SK-N-SH treated with all-trans-retinoic acid at 6 μM for 48 hours (cell line): Measurements from ENCODE around the gene POLQ.

ENCODE experiments used
- ATAC-seq: fragments of 200-7000 bp; cut with Tn5 transposase; 3 replicates; pipeline ENCODE4 v1.9.1; 2020; ENCODE audit warnings: mild to moderate bottlenecking, moderate library complexity
- ARNTL ChIP-seq: fragments of 450-650 bp; formaldehyde crosslinking; IDR thresholded peaks from 2 replicates; pipeline ENCODE4 v1.5.0; 2020; ENCODE audit warnings: low read depth, mild to moderate bottlenecking, moderate library complexity, borderline replicate concordance
- BACH2 ChIP-seq: fragments of 250-450 bp; sonication (Bioruptor Pico); IDR thresholded peaks from 2 replicates; pipeline ENCODE4 v1.9.0; 2021; ENCODE audit warnings: mild to moderate bottlenecking, borderline replicate concordance
- CREB5 ChIP-seq: fragments of 250-450 bp; sonication (Bioruptor Pico); IDR thresholded peaks from 2 replicates; pipeline ENCODE4 v1.5.1; 2020; ENCODE audit warnings: low read depth, mild to moderate bottlenecking, moderate library complexity
- CSDC2 ChIP-seq: fragments of 250-450 bp; sonication (Bioruptor Pico); IDR thresholded peaks from 2 replicates; pipeline ENCODE4 v1.5.0; 2020; ENCODE audit warnings: mild to moderate bottlenecking, moderate library complexity
- ESRRG ChIP-seq: fragments of 250-450 bp; sonication (Bioruptor Pico); IDR thresholded peaks from 2 replicates; pipeline ENCODE4 v1.6.1; 2021; ENCODE audit warnings: mild to moderate bottlenecking
- GLIS3 ChIP-seq: fragments of 250-450 bp; sonication (Bioruptor Pico); IDR thresholded peaks from 2 replicates; pipeline ENCODE4 v1.5.0; 2020; ENCODE audit warnings: mild to moderate bottlenecking, moderate library complexity
- ISL1 ChIP-seq: fragments of 250-450 bp; sonication (Bioruptor Pico); IDR thresholded peaks from 2 replicates; pipeline ENCODE4 v2.1.2; 2022; ENCODE audit warnings: mild to moderate bottlenecking, moderate library complexity
- OSR1 ChIP-seq: fragments of 250-450 bp; sonication (Bioruptor Pico); IDR thresholded peaks from 2 replicates; pipeline ENCODE4 v1.8.0; 2022; ENCODE audit warnings: moderate library complexity, mild to moderate bottlenecking, inconsistent platforms
- PATZ1 ChIP-seq: fragments of 250-450 bp; sonication (Bioruptor Pico); IDR thresholded peaks from 2 replicates; pipeline ENCODE4 v1.8.0; 2020; ENCODE audit warnings: mild to moderate bottlenecking, moderate library complexity, borderline replicate concordance
- PPARA ChIP-seq: fragments of 250-450 bp; sonication (Bioruptor Pico); IDR thresholded peaks from 2 replicates; pipeline ENCODE4 v1.5.0; 2020; ENCODE audit warnings: mild to moderate bottlenecking, borderline replicate concordance
- RARB ChIP-seq: fragments of 250-450 bp; sonication (Bioruptor Pico); IDR thresholded peaks from 2 replicates; pipeline ENCODE4 v1.8.0; 2021; ENCODE audit warnings: mild to moderate bottlenecking, moderate library complexity
- TCF4 ChIP-seq: fragments of 250-450 bp; sonication (Bioruptor Pico); IDR thresholded peaks from 2 replicates; pipeline ENCODE4 v1.8.0; 2021; ENCODE audit warnings: mild to moderate bottlenecking, moderate library complexity, borderline replicate concordance
- TOX ChIP-seq: fragments of 250-450 bp; sonication (Bioruptor Pico); IDR thresholded peaks from 2 replicates; pipeline ENCODE4 v1.8.0; 2021; ENCODE audit warnings: mild to moderate bottlenecking, moderate library complexity, borderline replicate concordance
- TSHZ2 ChIP-seq: fragments of 250-450 bp; sonication (Bioruptor Pico); IDR thresholded peaks from 2 replicates; pipeline ENCODE4 v1.5.0; 2020; ENCODE audit warnings: mild to moderate bottlenecking, moderate library complexity
- ZC3H10 ChIP-seq: fragments of 250-450 bp; sonication (Bioruptor Pico); IDR thresholded peaks from 2 replicates; pipeline ENCODE4 v1.5.1; 2021; ENCODE audit warnings: mild to moderate bottlenecking, moderate library complexity
- ZFP3 ChIP-seq: fragments of 250-450 bp; sonication (Bioruptor Pico); IDR thresholded peaks from 2 replicates; pipeline ENCODE4 v1.5.0; 2020; ENCODE audit warnings: mild to moderate bottlenecking, moderate library complexity
- ZFP30 ChIP-seq: fragments of 450-650 bp; formaldehyde crosslinking; IDR thresholded peaks from 2 replicates; pipeline ENCODE4 v1.5.0; 2022; ENCODE audit warnings: mild to moderate bottlenecking, moderate library complexity
- ZNF565 ChIP-seq: fragments of 450-650 bp; formaldehyde crosslinking; conservative IDR thresholded peaks from 2 replicates; pipeline ENCODE4 v1.5.0; 2020; ENCODE audit warnings: low read depth, mild to moderate bottlenecking, moderate library complexity
- ZNF70 ChIP-seq: fragments of 450-650 bp; formaldehyde crosslinking; IDR thresholded peaks from 2 replicates; pipeline ENCODE4 v1.5.0; 2020; ENCODE audit warnings: mild to moderate bottlenecking, moderate library complexity
- ZNF8 ChIP-seq: fragments of 450-650 bp; formaldehyde crosslinking; IDR thresholded peaks from 2 replicates; pipeline ENCODE4 v1.5.0; 2020; ENCODE audit warnings: mild to moderate bottlenecking, moderate library complexity
- TF ChIP-seq, protein P1 (sequence below): fragments of 250-450 bp; sonication (Bioruptor Pico); IDR thresholded peaks from 2 replicates; pipeline ENCODE4 v1.5.1; 2021; ENCODE audit warnings: mild to moderate bottlenecking, moderate library complexity
- TF ChIP-seq, protein P2 (sequence below): fragments of 250-450 bp; sonication (Bioruptor Pico); IDR thresholded peaks from 2 replicates; pipeline ENCODE4 v1.8.0; 2021; ENCODE audit warnings: low read depth, mild to moderate bottlenecking, moderate library complexity, borderline replicate concordance

Gene POLQ

DNA sequence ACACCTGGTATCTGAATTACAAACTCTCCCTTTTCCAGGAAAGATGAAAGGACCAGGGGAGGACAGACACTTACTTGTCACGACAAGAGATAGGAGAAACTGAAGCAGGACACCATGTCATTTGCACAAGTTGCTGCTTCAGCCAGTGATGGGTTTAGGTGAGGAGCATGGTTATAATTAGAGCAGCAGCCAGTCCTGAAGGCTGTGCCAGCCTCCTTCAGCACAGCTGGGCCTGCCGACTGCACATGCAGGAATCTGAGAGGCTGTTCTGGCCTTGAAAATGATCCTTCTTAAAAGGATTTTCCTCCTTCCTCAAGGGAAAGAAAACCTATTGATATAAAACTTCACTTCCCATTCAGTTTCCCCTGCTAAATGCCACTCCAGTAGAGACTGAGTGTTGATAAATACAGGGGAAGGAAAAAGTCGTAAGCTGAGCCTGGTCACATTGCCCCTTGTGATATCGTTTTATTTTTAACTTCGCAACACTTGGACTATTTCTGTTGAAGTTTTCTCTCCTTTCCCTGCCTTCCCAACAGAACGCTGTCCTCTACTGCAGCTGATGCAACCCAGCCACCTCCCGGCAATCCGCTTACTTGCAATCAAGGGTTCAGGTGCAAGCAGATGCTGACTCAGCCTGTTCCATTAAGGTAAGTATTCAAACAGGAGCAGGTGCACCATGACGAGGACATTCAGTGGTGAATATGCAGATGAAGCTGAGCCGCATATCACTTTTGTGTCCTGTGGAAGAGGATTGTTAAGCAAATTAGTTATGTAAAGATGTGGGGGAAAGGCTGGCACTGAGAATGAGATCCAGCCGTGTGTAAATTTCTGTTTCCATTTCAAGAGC lies 47.3 kb upstream of the POLQ start, which contains the start of gene FBXO40:
Gene FBXO40 (plus strand): TSS at position 524 of the 847 bp plus-strand sequence. CDS start 27,197 bp downstream, outside the sequence.
- TF ChIP-seq ARNTL (CRISPR knock-in tag) (no peak), CREB5 (CRISPR knock-in tag) (no peak), OSR1 (CRISPR knock-in tag) (no peak), ZNF8 (CRISPR knock-in tag) (no peak), RARB (CRISPR knock-in tag) (no peak), BACH2 (CRISPR knock-in tag) (no peak), ZNF70 (CRISPR knock-in tag) (no peak), ZFP30 (CRISPR knock-in tag) (no peak), ESRRG (CRISPR knock-in tag) (no peak), ZFP3 (no peak), TCF4 (CRISPR knock-in tag) (no peak), TSHZ2 (CRISPR knock-in tag) (no peak), ZNF565 (CRISPR knock-in tag) (no peak), ZC3H10 (no peak), PPARA (CRISPR knock-in tag) (no peak), GLIS3 (no peak), TOX (CRISPR knock-in tag) (no peak), CSDC2 (CRISPR knock-in tag) (no peak)
- TF ChIP-seq, protein P1, sequence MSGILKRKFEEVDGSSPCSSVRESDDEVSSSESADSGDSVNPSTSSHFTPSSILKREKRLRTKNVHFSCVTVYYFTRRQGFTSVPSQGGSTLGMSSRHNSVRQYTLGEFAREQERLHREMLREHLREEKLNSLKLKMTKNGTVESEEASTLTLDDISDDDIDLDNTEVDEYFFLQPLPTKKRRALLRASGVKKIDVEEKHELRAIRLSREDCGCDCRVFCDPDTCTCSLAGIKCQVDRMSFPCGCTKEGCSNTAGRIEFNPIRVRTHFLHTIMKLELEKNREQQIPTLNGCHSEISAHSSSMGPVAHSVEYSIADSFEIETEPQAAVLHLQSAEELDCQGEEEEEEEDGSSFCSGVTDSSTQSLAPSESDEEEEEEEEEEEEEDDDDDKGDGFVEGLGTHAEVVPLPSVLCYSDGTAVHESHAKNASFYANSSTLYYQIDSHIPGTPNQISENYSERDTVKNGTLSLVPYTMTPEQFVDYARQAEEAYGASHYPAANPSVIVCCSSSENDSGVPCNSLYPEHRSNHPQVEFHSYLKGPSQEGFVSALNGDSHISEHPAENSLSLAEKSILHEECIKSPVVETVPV (CRISPR knock-in tag): no peak
- TF ChIP-seq, protein P2, sequence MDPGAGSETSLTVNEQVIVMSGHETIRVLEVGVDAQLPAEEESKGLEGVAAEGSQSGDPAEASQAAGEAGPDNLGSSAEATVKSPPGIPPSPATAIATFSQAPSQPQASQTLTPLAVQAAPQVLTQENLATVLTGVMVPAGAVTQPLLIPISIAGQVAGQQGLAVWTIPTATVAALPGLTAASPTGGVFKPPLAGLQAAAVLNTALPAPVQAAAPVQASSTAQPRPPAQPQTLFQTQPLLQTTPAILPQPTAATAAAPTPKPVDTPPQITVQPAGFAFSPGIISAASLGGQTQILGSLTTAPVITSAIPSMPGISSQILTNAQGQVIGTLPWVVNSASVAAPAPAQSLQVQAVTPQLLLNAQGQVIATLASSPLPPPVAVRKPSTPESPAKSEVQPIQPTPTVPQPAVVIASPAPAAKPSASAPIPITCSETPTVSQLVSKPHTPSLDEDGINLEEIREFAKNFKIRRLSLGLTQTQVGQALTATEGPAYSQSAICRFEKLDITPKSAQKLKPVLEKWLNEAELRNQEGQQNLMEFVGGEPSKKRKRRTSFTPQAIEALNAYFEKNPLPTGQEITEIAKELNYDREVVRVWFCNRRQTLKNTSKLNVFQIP (CRISPR knock-in tag): no peak
- no peak for ATAC-seq

- TF ChIP-seq RARB (CRISPR knock-in tag) (no peak), ISL1 (no peak), ZNF8 (CRISPR knock-in tag) (no peak)
- ATAC-seq: no peak
Observed at GRCh38 chr3:121584418-121584817, 38.6 kb upstream of the POLQ start.

- no peak for ATAC-seq
- TF ChIP-seq TCF4 (CRISPR knock-in tag) (no peak), BACH2 (CRISPR knock-in tag) (no peak), PATZ1 (CRISPR knock-in tag) (no peak), GLIS3 (no peak), RARB (CRISPR knock-in tag) (no peak), ZFP3 (no peak), ARNTL (CRISPR knock-in tag) (no peak), ZNF70 (CRISPR knock-in tag) (no peak)
- TF ChIP-seq, protein P1 (CRISPR knock-in tag): no peak
- TF ChIP-seq, protein P2 (CRISPR knock-in tag): no peak
Observed at GRCh38 chr3:121581691-121582090, 35.9 kb upstream of the POLQ start.
